HepG2 (cell line): Measurements from ENCODE around the gene DGKD. TPM values are rescaled to one million over a fixed set of nuclear protein-coding genes. Genes with fewer than 3 reads are reported as not detected.
A peak's percentile ranks its signal among the peaks of the same experiment; 100 is the strongest.

Source experiments
- CHD4 ChIP-seq: fragments of 200-600 bp; sonication (generic); IDR thresholded peaks from 2 replicates; pipeline ENCODE4 v1.7.0; 2017; ENCODE audit warnings: mild to moderate bottlenecking, low read length, borderline replicate concordance
- EZH2 ChIP-seq: conservative IDR thresholded peaks from 2 replicates; pipeline ENCODE4 v1.6.1; 2012; ENCODE audit warnings: mild to moderate bottlenecking, low read depth, low read length, moderate library complexity
- IKZF1 ChIP-seq: fragments of 450-650 bp; IDR thresholded peaks from 2 replicates; pipeline ENCODE4 v1.7.1; 2016
- MTF1 ChIP-seq: sonication (generic); formaldehyde crosslinking; IDR thresholded peaks from 2 replicates; pipeline ENCODE4 v1.5.0; 2020; ENCODE audit warnings: missing genetic modification reagents
- NFIB ChIP-seq: sonication (generic); formaldehyde crosslinking; IDR thresholded peaks from 2 replicates; pipeline ENCODE4 v1.9.0; 2021; ENCODE audit warnings: missing genetic modification reagents, mild to moderate bottlenecking, borderline replicate concordance
- NPAS2 ChIP-seq: sonication (generic); formaldehyde crosslinking; IDR thresholded peaks from 2 replicates; pipeline ENCODE4 v1.8.0; 2022; ENCODE audit warnings: mild to moderate bottlenecking, missing genetic modification reagents, borderline replicate concordance
- ONECUT2 ChIP-seq: sonication (generic); formaldehyde crosslinking; IDR thresholded peaks from 2 replicates; pipeline ENCODE4 v1.4.0; 2020; ENCODE audit warnings: missing genetic modification reagents
- PCBP2 ChIP-seq: fragments of 200-400 bp; formaldehyde crosslinking; optimal IDR thresholded peaks from 2 replicates; pipeline ENCODE3; 2018; ENCODE audit warnings: low read length, low read depth; ENCODE audit not compliant: poor library complexity, severe bottlenecking
- SATB2 ChIP-seq: sonication (generic); formaldehyde crosslinking; IDR thresholded peaks from 2 replicates; pipeline ENCODE4 v1.5.0; 2020; ENCODE audit warnings: missing genetic modification reagents
- SMAD3 ChIP-seq: sonication (generic); formaldehyde crosslinking; IDR thresholded peaks from 2 replicates; pipeline ENCODE4 v1.4.0; 2020; ENCODE audit warnings: missing genetic modification reagents
- SP2 ChIP-seq: sonication (generic); formaldehyde crosslinking; IDR thresholded peaks from 2 replicates; pipeline ENCODE4 v1.5.1; 2020; ENCODE audit warnings: mild to moderate bottlenecking, missing genetic modification reagents
- SYNCRIP ChIP-seq: fragments of 200-400 bp; formaldehyde crosslinking; IDR thresholded peaks from 2 replicates; pipeline ENCODE4 v1.6.1; 2018; ENCODE audit warnings: mild to moderate bottlenecking, low read depth, low read length; ENCODE audit not compliant: insufficient read depth
- TAF15 ChIP-seq: fragments of 200-400 bp; formaldehyde crosslinking; IDR thresholded peaks from one replicate; pipeline ENCODE4 v1.6.1; 2018; ENCODE audit warnings: mild to moderate bottlenecking, low read depth, low read length; ENCODE audit not compliant: poor library complexity, severe bottlenecking
- TEAD2 ChIP-seq: sonication (generic); formaldehyde crosslinking; IDR thresholded peaks from 2 replicates; pipeline ENCODE4 v1.9.0; 2021; ENCODE audit warnings: missing genetic modification reagents
- U2AF1 ChIP-seq: fragments of 200-400 bp; formaldehyde crosslinking; optimal IDR thresholded peaks from 2 replicates; pipeline ENCODE3; 2017; ENCODE audit warnings: mild to moderate bottlenecking, low read depth, low read length
- ZBTB49 ChIP-seq: sonication (generic); formaldehyde crosslinking; IDR thresholded peaks from 2 replicates; pipeline ENCODE4 v1.4.0; 2020; ENCODE audit warnings: missing genetic modification reagents, borderline replicate concordance
- ZNF496 ChIP-seq: sonication (generic); formaldehyde crosslinking; IDR thresholded peaks from 2 replicates; pipeline ENCODE4 v1.8.1; 2023; ENCODE audit warnings: mild to moderate bottlenecking, moderate library complexity, missing genetic modification reagents; ENCODE audit not compliant: insufficient replicate concordance
- ZNF724P ChIP-seq: sonication (generic); formaldehyde crosslinking; IDR thresholded peaks from 2 replicates; pipeline ENCODE4 v1.8.0; 2022; ENCODE audit warnings: missing genetic modification reagents, borderline replicate concordance
- polyA plus RNA-seq, 8 experiments: library from polyadenylated mRNA; depleted of rRNA in 3 of 8; stranded (reverse) in 7 of 8; unstranded in 1 of 8; fragments of >200 nt; fragmentation: Illumina TruSeq in 4 of 8; extraction: Trizol in 4 of 8; gene quantifications; 2 replicates each; pipeline versions ENCODE4 v1.2.1 to v1.2.3, GENCODE V29; 2011 to 2016; ENCODE audit warnings: low read depth in 4 of 8, missing spikeins in 1 of 8, mixed read lengths in 1 of 8; ENCODE audit not compliant: insufficient read depth in 1 of 8
- total RNA-seq, 5 experiments: library from RNA; depleted of rRNA; stranded (reverse); fragments of >200 nt; fragmentation: Illumina TruSeq; extraction: Trizol; gene quantifications; 2 replicates each; pipeline ENCODE4 v1.2.3, GENCODE V29; 2016; ENCODE audit warnings: low read depth in 1 of 5
- TF ChIP-seq, protein P1 (sequence below): sonication (generic); formaldehyde crosslinking; IDR thresholded peaks from 2 replicates; pipeline ENCODE4 v1.5.1; 2020; ENCODE audit warnings: missing genetic modification reagents, mild to moderate bottlenecking, borderline replicate concordance
- TF ChIP-seq, protein P2 (sequence below): sonication (generic); formaldehyde crosslinking; IDR thresholded peaks from 2 replicates; pipeline ENCODE4 v1.5.1; 2020; ENCODE audit warnings: missing genetic modification reagents, mild to moderate bottlenecking, borderline replicate concordance
- TF ChIP-seq, protein P3 (sequence below): sonication (generic); formaldehyde crosslinking; IDR thresholded peaks from 2 replicates; pipeline ENCODE4 v1.8.0; 2022; ENCODE audit warnings: mild to moderate bottlenecking, missing genetic modification reagents

DGKD gene
- total and polyA plus RNA-seq, 2 of the 13 experiments (the other 11 are each of a cell fraction or from before 2014, with no cell fraction given) = 24.5 to 33.2 TPM

GRCh38 chr2:233353769-233354499 is at the start of gene DGKD (continued):
- TF ChIP-seq ZBTB49 (no peak), TEAD2 (CRISPR knock-in tag) (no peak), SATB2 (CRISPR knock-in tag) (no peak), NFIB (no peak), ZNF724P (CRISPR knock-in tag) (no peak), EZH2 (no peak), SP2 (no peak), SYNCRIP (no peak), SMAD3 (CRISPR knock-in tag) (no peak), TAF15 (no peak), ZNF496 (CRISPR knock-in tag) (no peak), NPAS2 (CRISPR knock-in tag) (no peak), PCBP2 (no peak), IKZF1 (no peak), ONECUT2 (CRISPR knock-in tag) (peak; percentile 64; the same call in 1 of the 2 replicates), CHD4 (peak; percentile 75; the same call in 1 of the 2 replicates), MTF1 (CRISPR knock-in tag) (no peak), U2AF1 (peak; percentile 34)
- TF ChIP-seq, protein P1, sequence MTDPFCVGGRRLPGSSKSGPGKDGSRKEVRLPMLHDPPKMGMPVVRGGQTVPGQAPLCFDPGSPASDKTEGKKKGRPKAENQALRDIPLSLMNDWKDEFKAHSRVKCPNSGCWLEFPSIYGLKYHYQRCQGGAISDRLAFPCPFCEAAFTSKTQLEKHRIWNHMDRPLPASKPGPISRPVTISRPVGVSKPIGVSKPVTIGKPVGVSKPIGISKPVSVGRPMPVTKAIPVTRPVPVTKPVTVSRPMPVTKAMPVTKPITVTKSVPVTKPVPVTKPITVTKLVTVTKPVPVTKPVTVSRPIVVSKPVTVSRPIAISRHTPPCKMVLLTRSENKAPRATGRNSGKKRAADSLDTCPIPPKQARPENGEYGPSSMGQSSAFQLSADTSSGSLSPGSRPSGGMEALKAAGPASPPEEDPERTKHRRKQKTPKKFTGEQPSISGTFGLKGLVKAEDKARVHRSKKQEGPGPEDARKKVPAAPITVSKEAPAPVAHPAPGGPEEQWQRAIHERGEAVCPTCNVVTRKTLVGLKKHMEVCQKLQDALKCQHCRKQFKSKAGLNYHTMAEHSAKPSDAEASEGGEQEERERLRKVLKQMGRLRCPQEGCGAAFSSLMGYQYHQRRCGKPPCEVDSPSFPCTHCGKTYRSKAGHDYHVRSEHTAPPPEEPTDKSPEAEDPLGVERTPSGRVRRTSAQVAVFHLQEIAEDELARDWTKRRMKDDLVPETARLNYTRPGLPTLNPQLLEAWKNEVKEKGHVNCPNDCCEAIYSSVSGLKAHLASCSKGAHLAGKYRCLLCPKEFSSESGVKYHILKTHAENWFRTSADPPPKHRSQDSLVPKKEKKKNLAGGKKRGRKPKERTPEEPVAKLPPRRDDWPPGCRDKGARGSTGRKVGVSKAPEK (CRISPR knock-in tag) = no peak
- TF ChIP-seq, protein P2, sequence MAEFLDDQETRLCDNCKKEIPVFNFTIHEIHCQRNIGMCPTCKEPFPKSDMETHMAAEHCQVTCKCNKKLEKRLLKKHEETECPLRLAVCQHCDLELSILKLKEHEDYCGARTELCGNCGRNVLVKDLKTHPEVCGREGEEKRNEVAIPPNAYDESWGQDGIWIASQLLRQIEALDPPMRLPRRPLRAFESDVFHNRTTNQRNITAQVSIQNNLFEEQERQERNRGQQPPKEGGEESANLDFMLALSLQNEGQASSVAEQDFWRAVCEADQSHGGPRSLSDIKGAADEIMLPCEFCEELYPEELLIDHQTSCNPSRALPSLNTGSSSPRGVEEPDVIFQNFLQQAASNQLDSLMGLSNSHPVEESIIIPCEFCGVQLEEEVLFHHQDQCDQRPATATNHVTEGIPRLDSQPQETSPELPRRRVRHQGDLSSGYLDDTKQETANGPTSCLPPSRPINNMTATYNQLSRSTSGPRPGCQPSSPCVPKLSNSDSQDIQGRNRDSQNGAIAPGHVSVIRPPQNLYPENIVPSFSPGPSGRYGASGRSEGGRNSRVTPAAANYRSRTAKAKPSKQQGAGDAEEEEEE (CRISPR knock-in tag) = no peak
- TF ChIP-seq, protein P3, sequence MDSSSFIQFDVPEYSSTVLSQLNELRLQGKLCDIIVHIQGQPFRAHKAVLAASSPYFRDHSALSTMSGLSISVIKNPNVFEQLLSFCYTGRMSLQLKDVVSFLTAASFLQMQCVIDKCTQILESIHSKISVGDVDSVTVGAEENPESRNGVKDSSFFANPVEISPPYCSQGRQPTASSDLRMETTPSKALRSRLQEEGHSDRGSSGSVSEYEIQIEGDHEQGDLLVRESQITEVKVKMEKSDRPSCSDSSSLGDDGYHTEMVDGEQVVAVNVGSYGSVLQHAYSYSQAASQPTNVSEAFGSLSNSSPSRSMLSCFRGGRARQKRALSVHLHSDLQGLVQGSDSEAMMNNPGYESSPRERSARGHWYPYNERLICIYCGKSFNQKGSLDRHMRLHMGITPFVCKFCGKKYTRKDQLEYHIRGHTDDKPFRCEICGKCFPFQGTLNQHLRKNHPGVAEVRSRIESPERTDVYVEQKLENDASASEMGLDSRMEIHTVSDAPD (CRISPR knock-in tag) = no peak
